GM21529 (cell line): Measurements from ENCODE around the gene DNPH1.

Source experiments
- ATAC-seq: cut with Tn5 transposase; IDR thresholded peaks from one replicate; pipeline ENCODE4 v1.9.1; 2021; ENCODE audit not compliant: unreplicated experiment

Gene DNPH1

DNA sequence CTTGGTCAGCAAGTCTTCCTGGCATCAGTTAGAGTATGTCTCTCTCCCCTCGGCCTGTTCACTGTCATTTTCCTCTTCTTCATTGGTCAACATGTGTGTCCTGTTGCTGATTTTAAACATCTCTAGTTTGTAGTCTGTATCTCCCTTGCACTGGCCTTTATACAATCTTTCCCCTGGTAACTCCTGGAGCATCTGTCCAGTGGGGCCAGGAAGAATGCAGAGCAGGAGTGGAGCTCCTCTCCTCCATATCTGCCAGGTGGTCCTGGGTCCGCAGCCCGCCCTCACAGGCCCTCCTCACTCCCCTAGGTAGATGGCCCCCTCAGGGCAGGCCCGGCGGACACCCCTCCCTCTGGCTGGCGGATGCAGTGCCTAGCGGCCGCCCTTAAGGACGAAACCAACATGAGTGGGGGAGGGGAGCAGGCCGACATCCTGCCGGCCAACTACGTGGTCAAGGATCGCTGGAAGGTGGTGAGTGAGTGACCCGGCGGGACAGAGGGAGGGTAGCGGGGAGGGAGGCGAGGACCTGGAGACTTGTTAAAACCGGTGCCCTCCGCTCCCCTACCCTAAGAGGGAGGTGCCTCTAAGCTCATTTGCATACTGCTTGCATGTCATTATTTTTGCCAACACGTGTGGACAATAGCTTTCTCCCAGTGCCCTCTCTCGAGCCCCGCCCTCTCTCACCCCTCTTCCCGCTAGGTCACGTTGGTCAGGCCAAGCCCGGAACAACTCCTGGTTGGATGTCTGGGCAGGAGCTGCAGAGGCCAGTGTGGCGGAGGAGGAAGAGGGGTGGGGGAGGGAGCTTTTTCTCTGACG lies 17.2 kb upstream of the DNPH1 start:
- peak; percentile 57 for ATAC-seq

DNA sequence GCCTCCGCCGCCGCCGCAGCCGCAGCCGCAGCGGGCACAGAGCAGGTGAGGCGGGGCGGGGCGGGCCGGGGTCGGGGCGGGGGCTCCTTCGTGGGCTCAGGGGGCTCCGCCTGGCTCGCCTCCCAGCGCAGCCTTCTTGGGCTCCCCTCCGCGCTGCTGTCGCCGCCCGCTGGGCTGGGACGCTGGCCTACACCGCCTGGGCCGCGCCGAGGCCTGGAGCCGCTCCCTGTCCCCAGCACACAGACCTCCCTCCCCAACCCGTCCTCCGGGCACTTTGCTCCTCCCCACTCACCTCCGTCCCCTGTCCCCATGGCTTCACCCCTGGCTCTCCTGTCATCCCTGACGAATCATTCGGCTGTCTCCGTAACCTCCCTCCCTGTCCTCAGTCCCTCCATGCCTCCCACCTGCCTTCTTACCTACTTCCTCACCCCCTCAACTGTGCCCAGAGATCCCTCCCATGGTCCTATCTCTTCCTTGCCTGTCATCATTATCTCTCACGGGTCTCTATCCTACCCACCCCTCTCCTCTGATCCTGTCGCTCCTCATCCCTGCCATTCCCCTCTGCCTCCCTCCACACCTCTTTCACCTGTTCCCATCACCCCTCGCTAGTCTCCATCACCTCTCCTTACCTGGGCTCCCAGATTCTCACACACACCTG lies 14.5 kb upstream of the DNPH1 start:
- no peak for ATAC-seq

DNA sequence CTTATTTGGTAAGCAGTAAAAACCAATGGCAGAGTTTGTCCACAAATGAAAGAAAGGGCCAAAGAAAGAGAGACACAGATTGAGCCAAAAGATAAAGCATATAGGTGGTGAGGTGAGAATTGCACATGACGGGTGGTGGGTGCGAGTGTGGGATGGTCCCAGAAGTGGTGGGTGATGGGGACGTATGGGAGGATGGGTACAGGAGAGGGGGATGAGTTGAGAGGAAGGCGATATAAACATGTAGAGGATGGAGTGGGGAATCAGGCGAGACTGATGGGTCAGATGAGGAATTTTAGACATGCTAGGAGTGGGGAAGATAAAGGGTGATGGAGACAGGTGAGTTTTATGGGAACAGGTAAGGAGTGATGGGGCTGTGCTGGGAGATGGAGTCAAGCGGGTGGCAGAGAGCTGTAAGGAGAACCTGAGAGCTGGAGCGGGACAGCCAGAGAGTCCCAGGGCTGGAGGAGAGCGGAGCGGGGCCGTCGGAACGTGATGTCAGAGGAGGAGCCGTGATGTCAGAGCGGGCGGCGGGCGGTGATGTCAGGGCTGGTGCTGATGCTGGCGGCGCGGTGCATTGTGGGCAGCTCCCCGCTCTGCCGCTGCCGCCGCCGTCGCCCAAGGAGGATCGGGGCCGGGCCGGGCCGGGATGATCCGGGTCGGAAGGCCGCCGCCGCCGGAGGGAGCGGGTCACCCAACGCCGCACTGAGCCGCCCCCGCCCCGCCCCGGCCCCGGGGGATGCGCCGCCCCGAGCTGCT lies 13.8 kb upstream of the DNPH1 start, which contains the start of gene TTBK1:
Gene TTBK1, plus strand, starts transcription at position 574 of the 756 bp plus-strand sequence. CDS start 3,180 bp downstream, outside the sequence.
- ATAC-seq: no peak

DNA sequence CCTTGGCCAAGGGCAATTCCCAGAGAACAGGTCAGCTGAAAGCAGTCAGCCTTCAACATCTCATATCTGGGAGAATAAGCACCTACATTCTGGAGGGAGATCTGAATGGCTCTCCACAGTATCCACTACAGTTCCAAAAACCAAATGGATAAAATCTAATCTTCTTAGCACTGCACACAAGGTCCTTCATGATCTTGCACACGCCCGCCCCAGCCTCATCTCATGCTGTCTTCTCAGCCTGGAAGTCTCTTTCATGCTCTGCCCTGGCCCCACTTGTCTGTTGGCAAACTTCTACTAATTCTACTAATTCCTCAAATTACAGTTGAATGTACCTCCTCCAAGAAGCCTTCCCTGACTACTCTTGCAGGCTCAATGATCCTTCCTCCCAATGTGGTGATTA lies 12.2 kb upstream of the DNPH1 start:
- ATAC-seq: no peak

DNA sequence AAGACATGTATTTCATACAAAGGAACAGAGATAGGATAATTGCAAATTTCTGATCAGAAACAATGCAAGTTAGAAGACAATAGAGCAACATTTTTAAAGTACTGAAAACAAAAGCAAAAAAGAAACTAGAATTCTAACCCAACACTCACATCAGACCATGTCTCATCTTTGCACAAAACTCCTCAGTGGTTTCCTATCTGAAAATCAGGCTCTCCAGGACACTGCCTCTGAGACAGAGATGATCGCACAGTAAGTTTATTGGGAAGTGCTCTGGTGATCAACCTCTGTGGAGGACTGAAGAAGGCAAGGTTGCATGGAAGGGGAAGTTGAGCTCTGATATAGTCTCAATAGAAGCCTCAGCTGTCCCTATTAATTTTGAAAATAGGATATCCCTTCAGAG lies 11.7 kb upstream of the DNPH1 start:
- no peak for ATAC-seq

DNA sequence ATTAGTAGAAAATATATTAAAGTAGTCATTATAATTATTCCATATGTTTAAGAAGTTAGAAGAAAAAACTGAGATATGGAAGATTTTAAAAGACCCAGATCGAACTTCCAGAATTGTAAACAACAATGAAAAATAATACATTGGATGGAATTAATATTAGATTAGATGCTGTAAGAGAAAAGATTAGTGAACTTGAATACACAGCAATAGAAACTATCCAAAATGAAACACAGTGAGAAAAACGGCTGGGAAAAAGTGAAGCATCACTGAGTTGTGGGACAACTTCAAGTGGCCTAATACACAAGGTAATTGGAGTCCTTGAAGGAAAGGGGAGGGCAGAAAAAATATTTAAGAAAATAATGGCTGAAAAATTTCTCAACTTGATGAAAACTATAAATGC lies 9.8 kb upstream of the DNPH1 start:
- ATAC-seq: no peak

DNA sequence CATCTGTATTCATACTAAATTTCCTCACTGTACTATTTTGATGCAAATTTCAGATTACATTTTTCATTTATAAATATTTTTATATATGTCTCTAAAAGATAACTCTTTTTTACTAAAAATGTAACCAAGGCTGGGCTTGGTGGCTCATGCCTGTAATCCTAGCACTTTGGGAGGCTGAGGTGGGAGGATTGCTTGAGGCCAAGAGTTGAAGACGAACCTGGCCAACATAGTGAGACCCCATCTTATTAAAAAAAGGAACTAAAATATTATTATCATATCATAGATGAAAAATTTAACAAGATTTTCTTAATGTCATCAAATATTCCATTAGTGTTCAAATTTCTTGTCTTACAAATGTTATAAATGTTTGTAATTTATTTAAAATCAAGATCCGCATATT lies 6.6 kb upstream of the DNPH1 start:
- no peak for ATAC-seq

DNA sequence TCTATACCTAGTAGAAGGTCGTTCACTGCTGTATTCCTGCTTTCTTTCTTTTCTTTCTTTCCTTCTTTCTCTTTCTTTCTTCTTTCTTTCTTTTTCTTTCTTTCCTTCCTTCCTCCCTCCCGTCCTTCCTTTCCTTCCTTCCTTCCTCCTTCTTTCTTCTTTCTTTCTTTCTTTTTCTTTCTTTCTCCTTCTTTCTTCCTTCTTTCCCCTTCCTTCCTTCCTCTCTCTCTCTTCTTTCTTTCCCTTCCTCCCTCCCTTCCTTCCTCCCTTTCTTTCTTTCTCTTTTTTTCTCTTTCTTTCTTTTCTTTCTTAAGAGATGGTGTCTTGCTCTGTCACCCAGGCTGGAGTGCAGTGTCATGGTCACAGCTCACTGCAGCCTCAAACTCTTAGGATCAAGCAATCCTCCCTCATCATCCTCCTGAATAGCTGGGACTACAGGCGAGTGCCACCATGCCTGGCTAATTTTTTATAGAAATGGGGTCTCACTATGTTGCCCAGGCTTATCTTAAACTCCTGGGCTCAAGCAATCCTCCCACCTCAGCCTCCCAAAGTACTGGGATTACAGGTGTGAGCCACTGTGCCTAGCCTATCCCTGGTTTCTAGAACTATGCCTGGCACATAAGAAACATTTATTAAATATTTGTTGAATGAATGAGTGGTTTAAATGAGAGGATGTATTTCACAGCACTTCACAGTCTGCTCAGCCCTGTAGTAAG lies 2.6 kb upstream of the DNPH1 start:
- no peak for ATAC-seq

DNA sequence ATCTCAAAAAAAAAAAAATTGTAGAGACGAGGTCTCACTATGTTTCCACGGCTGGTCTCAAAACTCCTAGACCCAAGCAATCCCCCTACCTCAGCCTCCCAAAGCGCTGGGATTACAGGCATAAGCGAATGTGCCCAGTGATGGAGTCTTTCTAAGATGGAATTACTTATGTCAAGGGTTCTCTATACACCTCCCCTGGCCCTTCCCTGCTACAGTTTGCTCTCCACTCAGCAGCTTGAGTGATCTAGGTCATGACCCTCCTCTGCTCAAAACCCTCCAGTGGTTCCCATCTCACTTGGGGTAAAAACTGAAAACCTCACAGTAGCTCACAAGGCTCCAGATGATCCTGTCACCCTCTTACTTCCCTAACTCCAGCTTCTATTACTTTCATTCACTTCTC lies 1.8 kb upstream of the DNPH1 start:
- ATAC-seq: no peak

DNA sequence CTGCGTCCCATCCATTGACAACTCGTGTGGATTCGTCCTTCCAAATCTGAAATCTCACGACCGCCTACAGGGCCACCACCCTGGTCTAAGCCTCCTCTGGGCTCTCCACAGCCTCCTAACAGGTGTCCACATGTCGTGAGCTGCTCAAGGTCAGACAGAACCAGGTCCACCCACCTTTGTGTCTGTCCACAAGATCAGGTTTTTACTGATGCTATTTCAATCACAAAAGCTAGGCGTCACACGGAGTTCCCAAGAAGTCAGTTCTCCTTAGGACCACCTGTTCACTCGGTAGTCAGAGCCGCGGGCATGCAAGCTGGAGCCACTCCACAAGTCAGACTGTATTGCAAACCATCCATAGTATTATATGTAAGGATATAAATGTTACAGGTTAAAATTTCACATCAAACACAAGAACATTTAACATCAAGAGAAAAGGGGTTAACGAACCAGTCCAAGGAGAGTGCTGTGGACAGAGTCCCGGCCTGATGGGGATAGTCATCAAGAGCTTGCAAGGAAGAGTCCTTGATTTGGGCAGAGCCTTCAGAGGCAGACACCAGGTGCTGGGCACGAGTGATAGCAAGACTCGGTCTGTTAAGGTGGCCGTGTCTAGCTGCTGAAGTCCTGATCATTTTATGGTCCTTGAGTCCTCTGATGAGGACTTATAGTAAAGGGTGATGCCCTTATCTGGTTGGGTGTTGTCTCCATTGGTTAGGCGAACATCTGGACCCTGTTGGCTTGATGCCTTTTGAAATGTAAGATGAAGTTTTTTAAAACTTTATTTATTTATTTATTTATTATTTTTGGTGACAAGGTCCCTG lies 731 bp upstream of the DNPH1 start:
- ATAC-seq: no peak

DNA sequence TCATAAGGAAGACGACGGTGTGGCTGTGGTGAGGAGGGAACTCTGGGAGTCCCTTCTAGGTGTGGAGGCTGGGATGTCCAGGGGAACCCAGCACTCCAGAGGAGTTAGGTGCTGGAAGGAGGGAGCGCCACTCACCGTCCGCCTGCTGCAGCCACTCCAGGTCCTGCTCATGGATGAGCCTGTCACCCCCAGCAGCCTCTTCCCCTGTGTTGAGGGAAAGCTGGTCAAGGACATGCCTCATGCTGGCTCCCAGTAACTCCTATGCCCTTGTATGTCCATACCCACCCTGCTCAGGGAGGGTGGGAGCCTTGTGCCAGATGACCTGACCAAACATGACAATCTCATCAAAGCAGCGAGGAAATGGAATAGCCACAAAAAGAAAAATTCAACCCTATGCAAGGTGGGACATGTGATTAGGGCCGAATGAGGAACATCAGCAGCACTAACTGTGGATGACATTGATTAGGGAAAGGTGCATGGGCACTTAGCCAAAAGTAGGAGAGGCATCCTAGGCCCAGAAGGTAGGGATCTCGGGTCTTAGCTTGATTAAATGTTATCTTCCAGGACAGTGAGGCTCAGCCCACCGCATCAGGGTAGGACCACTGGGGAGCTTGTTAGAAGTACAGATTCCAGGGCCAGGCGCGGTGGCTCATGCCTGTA lies 3.0 kb downstream of the DNPH1 start:
- no peak for ATAC-seq

DNA sequence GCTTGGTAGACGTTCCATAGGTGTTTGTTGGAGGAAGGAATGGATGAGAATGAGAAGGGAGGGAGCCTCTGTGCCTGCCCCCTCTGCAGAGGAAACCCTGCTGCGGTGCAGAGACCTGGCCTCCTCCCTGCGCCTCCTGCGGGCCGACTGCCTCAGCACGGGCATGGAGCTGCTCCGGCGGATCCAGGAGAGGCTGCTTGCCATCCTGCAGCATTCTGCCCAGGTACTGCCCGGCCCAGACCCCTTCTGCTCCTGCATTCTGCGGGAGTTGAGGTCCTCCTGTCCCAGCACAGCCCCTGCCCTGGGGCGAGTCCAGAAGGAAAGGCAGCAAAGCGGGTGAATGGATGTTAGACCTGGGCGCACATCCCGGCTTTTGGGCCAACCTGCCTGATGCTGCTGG lies 6.1 kb downstream of the DNPH1 start:
- ATAC-seq: no peak

DNA sequence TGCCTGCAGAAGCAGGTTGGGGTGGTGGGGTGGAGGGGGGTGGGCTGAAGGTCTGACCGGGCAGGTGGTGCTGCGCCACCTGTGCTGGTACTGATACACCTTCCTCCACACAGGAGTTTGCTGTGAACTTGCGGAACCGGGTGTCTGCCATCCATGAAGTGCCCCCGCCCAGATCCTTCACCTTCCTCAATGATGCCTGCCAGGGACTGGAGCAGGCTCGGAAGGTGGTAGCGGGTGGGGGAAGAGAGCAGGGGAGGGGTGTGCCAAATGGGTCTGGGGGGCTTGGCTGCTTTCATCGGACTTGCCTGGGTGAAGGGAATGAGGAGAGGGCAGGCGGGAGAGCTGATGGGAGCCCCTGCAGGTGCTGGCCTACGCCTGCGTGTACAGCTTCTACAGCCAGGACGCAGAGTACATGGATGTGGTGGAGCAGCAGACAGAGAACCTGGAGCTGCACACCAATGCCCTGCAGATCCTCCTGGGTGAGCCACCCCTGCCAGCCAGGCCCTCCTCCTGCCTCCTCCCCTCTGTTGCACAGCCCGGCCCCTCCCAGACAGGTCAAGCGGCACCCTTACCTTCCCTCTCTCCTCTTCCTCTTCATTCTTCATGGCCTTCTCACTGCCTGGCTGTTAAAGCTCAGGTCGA lies 6.7 kb downstream of the DNPH1 start:
- ATAC-seq: no peak

DNA sequence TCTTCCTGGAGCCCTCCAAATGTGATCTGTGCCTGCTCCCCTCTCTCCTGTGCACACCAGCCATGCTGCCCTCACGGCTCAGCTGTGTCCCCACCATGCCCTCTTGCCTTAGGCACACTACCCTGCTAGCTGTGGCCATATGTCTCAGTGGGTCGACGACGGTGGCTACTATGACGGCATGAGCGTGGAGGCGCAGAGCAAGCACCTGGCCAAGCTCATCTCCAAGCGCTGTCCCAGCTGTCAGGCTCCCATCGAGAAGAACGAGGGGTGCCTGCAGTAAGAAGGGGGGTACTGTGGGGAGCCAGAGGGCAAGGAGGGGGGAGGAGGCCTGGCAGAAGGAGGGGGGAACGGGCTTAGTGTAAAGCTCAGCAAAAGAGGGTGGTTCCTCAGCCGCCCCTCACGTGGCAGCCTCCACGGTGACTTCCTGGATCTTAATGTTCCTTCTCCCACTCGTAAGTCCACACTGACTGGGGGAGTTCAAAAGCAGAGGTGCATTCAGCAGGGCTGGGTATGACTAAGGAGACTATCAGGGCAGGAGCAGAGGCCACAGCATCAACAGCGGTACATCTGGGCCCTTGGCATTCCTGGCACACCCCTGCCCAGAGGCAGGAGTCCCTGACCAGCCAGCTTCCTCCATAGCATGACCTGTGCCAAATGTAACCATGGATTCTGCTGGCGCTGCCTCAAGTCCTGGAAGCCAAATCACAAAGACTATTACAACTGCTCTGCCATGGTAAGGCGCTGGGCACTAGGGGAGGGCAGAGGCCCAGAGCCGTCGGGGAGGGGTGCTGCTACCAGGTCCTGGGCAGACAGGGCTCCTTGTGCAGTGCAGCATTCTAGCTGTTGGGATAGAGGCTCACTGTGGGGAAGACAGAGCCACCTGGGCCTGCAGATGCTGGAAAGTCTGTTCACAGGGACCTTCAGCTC lies 8.0 kb downstream of the DNPH1 start:
- no peak for ATAC-seq

DNA sequence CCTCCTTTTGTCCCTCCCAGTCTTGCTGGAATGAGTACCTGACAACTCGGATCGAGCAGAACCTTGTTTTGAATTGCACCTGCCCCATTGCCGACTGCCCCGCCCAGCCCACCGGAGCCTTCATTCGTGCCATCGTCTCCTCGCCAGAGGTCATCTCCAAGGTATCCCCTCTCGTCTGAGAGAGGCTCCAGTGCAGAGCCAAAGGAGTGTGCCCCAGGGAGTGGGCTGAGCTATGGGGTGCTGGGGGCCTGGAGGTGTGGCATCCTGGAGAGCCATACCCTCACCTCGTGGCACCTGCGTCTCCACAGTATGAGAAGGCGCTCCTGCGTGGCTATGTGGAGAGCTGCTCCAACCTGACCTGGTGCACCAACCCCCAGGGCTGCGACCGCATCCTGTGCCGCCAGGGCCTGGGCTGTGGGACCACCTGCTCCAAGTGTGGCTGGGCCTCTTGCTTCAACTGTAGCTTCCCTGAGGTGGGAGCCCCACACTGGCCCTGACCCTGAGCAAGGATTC lies 8.8 kb downstream of the DNPH1 start:
- no peak for ATAC-seq

DNA sequence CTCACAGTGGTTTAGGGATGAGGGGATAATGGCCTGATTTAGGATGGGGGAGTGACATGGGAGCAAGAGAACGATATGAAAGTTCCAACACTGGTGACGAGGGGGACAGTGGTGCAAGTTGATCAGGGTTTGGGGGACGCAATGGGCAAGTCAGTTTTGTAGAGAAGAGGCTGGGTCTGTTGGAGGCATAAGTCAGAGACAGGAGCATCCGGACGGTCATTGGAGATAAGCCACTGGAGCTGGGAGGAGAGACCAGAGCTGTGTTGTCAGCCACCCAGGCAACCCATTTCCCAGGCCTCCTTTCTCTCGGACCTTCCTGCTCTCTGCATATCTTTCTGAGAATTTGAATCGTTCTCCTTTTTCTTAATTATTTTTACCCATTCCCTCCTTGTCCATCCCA lies 9.5 kb downstream of the DNPH1 start:
- no peak for ATAC-seq

DNA sequence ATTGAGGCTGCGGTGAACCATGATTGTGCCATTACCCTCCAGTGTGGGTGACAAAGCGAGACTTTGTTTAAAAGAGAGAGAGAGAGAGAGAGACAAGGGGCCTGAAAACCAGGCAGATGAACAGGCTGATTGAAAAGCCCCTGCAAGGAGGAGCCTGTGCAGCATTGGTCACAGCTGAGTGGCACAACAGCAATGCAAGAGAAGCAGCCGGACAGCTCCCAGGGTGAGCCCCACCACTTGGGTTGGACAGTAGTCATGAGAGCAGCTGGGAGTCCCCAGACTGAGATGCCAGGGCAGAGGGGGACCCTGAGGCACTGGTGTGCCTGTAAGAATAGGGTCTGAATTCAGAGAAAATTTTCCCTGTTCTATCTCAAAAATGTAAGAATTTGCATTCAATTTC lies 10.2 kb downstream of the DNPH1 start:
- no peak for ATAC-seq

DNA sequence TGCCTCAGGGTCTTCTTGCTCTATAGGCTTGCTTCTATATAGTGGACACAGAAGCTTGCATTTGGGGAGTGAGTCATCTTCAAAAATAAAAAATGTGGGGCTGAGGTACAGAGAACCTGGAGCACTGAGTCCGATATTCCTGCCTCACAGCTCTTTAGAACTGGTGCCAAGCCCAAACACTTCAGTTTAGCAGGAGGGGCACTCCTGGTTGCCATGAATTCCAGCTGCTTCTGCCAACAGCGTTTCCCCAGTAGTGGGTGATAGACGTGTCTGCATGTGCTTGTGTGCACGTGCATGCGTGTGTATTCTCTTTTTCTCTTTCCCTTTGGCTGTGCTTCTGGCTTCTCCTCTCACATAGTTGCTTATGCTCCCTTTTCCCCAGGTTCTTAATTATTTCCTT lies 11.9 kb downstream of the DNPH1 start:
- ATAC-seq: no peak
